Mammary epithelial cell (primary cell): Measurements from ENCODE around the gene BTF3.

Source experiments
- EZH2 ChIP-seq: IDR thresholded peaks from 2 replicates; pipeline ENCODE4 v1.6.1; 2012; ENCODE audit warnings: low read length, inconsistent platforms, borderline replicate concordance
- TF ChIP-seq, protein P1 (sequence below), 2 donors: IDR thresholded peaks in 1 of 2; conservative IDR thresholded peaks in 1 of 2; 2 replicates each; pipeline ENCODE4 v1.5.1; 2011 to 2012; ENCODE audit warnings: inconsistent platforms in 2 of 2, low read length in 2 of 2, mild to moderate bottlenecking in 2 of 2, control low read depth in 1 of 2, low read depth in 1 of 2; ENCODE audit not compliant: insufficient read depth in 1 of 2; ENCODE audit errors: extremely low read depth in 1 of 2

DNA sequence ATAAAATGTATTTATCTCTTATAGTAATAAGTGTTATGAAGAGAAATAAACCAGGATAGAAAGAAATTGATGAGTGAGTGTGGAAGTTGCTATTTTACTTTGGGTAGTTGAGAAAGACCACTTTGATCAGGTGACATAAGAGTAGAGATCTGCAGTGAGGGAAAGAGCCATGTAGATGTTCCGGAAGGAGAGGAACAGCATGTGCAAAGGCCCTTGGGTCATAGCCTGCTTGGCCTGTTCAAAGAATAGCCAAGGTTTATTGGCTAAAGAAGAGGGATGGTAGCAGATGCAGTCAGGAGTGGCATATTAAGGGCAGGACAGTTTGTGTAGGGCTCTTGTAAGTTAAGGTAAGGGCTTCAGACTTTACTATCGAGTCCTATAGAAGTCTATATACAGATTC is 3.2 kb downstream of the BTF3 start:
- TF ChIP-seq, protein P1, sequence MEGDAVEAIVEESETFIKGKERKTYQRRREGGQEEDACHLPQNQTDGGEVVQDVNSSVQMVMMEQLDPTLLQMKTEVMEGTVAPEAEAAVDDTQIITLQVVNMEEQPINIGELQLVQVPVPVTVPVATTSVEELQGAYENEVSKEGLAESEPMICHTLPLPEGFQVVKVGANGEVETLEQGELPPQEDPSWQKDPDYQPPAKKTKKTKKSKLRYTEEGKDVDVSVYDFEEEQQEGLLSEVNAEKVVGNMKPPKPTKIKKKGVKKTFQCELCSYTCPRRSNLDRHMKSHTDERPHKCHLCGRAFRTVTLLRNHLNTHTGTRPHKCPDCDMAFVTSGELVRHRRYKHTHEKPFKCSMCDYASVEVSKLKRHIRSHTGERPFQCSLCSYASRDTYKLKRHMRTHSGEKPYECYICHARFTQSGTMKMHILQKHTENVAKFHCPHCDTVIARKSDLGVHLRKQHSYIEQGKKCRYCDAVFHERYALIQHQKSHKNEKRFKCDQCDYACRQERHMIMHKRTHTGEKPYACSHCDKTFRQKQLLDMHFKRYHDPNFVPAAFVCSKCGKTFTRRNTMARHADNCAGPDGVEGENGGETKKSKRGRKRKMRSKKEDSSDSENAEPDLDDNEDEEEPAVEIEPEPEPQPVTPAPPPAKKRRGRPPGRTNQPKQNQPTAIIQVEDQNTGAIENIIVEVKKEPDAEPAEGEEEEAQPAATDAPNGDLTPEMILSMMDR (conservative IDR thresholded peaks at IDR 0.05 in 1 of 2, IDR thresholded peaks at IDR 0.05 in 1 of 2; ENCODE audit: extremely low read depth in 1 of 2, insufficient read depth in 1 of 2, low read depth in 1 of 2, low read length in 2 of 2) = no peak
- no peak for TF ChIP-seq EZH2
